Pancreas (tissue), 10 donors: ENCODE measurements around the gene CHRDL2. TPM values are rescaled to one million over a fixed set of nuclear protein-coding genes. Genes with fewer than 3 reads are reported as not detected.
A peak's percentile ranks its signal among the peaks of the same experiment; 100 is the strongest.

Experiments used
- ATAC-seq, 4 donors: fragments of 200-7000 bp; cut with Tn5 transposase; one replicate each; pipeline versions ENCODE4 v1.8.0 to v1.9.1; 2020; ENCODE audit warnings: mild to moderate bottlenecking in 4 of 4, moderate library complexity in 4 of 4
- DNase-seq, 6 donors: peaks; one replicate each; pipeline ENCODE4 v3.0.0-alpha.2; 2020
- FAIRE-seq: peaks from 2 replicates; lab custom pipeline; 2012; peaks lifted over from hg19 to GRCh38; lab: Jason Lieb, UNC
- H3K27ac ChIP-seq, 4 donors: fragments of 200-600 bp; sonication (generic); 1 replicate in 3 of 4; 2 replicates in 1 of 4; pipeline versions ENCODE4 v1.5.0 to v1.8.0; 2020
- H3K27me3 ChIP-seq, 4 donors: fragments of 200-600 bp; one replicate each; pipeline ENCODE4 v1.8.0; 2021
- H3K36me3 ChIP-seq, 3 donors: fragments of 200-600 bp; sonication (generic) in 1 of 3; one replicate each; pipeline versions ENCODE4 v1.5.0 to v1.8.0; 2020 to 2021
- H3K4me1 ChIP-seq, 3 donors: fragments of 200-600 bp; one replicate each; pipeline ENCODE4 v1.8.0; 2021
- H3K4me3 ChIP-seq, 4 donors: fragments of 200-600 bp; sonication (generic) in 2 of 4; one replicate each; pipeline versions ENCODE4 v1.5.0 to v1.8.0; 2020 to 2021
- H3K9me3 ChIP-seq, 4 donors: fragments of 200-600 bp; one replicate each; pipeline ENCODE4 v1.8.0; 2021
- WGBS, 2 donors: extraction: QIAGEN DNeasy Blood & Tissue Kit; methylation state at CpG; one replicate each; pipeline ENCODE4 v1.1.7; 2013; 5-methylcytosine and 5-hydroxymethylcytosine counted together
- intact Hi-C, 3 donors: fragments of 100-400 bp; cut with DNase I; formaldehyde crosslinking; loops; one replicate each; pipeline versions ENCODE4 v1.11.1 to v1.14.2; 2022
- polyA plus RNA-seq, 2 donors: library from polyadenylated mRNA; stranded (reverse); fragments of 200-250 nt; gene quantifications; one replicate each; pipeline ENCODE4 v1.2.3, GENCODE V29; 2013
- total RNA-seq, 6 donors: library from RNA; stranded (reverse); fragmentation: NEBNext Ultra II Directional in 4 of 6; extraction: Animal tissue kit (Norgen Biotek cat#: 25700) in 4 of 6; gene quantifications; one replicate each; pipeline versions ENCODE4 v1.2.1 to v1.2.4, GENCODE V29; 2021 to 2023
- TF ChIP-seq, protein P1 (sequence below), 4 donors: fragments of 200-600 bp; sonication (generic) in 3 of 4; IDR thresholded peaks; one replicate each; pipeline versions ENCODE4 v1.5.0 to v1.8.0; 2021; ENCODE audit warnings: antibody characterized with exemption in 4 of 4
- donor health status: healthy with polysubstance abuse.
- donor health status: DM: no; HTN: no; CAD: no; lungs with moderate emphysema.
- donor health status: DM: no; HTN: no; CAD: no.
- donor health status: control.
- donor health status: control.
- donor health status: Bipolar disorder and iron deficiency.
- donor health status: DM: yes; HTN: yes; CAD: no.
- donor health status: DM: no; HTN: no; CAD: no.
- donor health status: DM: no; HTN: no; CAD: no.
- donor health status: DM: yes; HTN: yes; CAD: no.

Gene CHRDL2
- total and polyA plus RNA-seq, 8 donors, result 0.72 to 6.9 (median 2.0) TPM; not detected in 1

DNA sequence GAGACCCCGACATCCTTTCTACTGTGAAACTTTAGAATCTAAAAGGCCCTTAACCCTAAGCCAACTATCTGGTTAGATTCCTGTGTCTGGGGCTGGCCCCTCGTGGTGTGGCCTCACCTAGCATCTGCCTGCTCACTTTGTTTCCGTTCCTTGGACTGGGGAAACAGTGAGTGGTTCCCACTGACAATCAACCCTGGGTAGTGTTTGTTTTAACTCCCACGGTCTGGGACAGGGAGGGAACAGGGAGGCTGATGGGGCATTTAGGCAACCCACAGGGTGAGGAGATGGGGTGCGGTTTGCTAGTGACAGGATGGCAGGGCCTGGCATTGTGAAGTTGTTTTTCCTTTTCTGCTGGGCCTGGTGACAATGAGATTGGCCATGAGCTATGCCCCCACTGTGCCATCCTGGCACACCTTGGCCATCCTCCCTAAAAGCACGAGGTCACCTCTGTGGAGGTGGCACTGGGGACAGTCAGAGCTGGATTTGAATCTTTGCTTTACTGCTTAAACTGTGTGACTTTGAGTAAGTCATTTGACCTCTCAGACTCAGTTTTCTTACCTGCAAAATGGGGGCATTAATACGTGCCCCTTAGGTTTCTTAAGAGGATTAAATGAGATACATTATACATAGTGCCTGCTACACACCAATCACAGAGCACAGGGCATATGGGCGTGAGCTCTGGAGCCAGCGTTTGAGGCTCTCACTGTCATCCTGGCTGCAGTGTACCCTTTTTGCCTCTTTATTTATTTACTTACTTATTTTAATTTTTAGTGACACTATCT, 31.4 kb downstream of the CHRDL2 start:
- DNase-seq, result no peak
- TF ChIP-seq, protein P1, sequence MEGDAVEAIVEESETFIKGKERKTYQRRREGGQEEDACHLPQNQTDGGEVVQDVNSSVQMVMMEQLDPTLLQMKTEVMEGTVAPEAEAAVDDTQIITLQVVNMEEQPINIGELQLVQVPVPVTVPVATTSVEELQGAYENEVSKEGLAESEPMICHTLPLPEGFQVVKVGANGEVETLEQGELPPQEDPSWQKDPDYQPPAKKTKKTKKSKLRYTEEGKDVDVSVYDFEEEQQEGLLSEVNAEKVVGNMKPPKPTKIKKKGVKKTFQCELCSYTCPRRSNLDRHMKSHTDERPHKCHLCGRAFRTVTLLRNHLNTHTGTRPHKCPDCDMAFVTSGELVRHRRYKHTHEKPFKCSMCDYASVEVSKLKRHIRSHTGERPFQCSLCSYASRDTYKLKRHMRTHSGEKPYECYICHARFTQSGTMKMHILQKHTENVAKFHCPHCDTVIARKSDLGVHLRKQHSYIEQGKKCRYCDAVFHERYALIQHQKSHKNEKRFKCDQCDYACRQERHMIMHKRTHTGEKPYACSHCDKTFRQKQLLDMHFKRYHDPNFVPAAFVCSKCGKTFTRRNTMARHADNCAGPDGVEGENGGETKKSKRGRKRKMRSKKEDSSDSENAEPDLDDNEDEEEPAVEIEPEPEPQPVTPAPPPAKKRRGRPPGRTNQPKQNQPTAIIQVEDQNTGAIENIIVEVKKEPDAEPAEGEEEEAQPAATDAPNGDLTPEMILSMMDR (IDR thresholded peaks at IDR 0.05), result no peak
- intact Hi-C loops, result no loop called here
- Histone ChIP-seq H3K36me3 (no peaks in the 10 kb centered on the region), H3K27ac (no peak overlapping the region), H3K27me3 (no peaks in the 10 kb centered on the region), H3K4me1 (peaks cover 7 to 20% (median 17%) of the 10 kb centered on the region in 3 donors), H3K4me3 (no peak overlapping the region), H3K9me3 (no peaks in the 10 kb centered on the region)
- 78 to 82% methylated on average over 9 of the region's 9 CpGs for WGBS, 2 donors
- no peak for ATAC-seq
- no peak for FAIRE-seq

DNA sequence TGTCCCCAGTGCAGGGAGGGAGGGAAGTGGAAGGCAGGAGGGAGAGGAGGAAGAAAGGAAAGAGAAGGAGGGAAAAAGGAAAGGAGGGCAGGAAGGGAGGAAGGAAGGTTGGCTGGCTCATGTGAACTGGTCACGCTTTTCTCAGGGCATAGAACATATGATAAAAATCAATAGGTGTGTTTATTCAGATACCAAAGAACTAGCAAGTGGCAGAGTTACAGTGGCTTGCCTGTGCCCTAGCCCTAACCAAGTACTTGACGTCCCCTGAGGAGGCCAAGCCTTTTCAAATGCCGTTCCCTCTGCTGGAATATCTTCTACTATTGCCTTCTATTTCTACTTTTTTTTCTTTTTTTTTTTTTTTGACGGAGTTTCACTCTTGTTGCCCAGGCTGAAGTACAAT, 33.5 kb downstream of the CHRDL2 start:
- Histone ChIP-seq H3K4me1 (peaks cover 7 to 20% (median 17%) of the 10 kb centered on the region in 3 donors), H3K9me3 (no peaks in the 10 kb centered on the region), H3K27me3 (no peaks in the 10 kb centered on the region), H3K27ac (peak overlapping the region in 3 of 4 donors; percentile 61 to 94 (median 87)), H3K36me3 (no peaks in the 10 kb centered on the region), H3K4me3 (no peak overlapping the region)
- DNase-seq (no peak), ATAC-seq (peak; percentile 27 to 47 (median 40)), FAIRE-seq (no peak)
- 43 to 51% methylated on average over 4 of the region's 4 CpGs for WGBS, 2 donors
- intact Hi-C loops, result no loop called here
- TF ChIP-seq, protein P1 (IDR thresholded peaks at IDR 0.05), result no peak

DNA sequence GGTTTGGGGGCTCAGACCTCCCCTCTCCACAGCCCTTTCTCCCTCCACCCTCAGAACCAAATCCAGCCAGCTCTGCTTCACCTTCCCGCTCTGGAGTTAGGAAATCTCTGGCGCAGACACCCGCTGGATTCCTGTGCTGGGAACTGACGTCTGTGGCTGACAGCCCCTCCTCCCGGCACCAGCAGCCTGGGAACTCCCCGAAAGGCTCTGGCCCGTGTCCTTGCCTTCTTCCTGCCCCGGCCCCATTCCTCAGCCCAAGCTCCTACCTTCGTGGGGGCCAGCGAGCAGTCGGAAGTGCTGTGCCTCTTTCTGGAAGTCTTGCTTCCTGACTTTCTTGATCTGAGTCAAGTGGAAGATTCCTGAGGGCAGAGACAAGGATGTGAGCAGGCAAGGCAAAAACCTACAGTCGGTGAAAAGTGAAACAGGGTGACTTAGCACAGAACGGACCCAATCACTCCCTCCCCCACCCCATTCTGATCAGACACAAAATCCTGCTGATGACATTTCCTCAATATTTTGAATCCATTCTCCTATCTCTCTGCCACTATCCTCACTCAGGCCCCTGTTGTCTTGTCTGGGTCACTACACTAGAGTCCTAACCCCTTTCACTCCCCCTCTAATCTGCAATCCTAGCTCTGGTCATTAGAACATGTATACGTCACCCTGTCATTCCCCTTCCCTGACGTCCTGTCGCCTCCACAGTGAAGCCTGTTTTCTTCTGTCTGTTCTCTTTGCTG, 34.1 kb downstream of the CHRDL2 start:
- intact Hi-C loops, result no loop called here
- DNase-seq (peak; percentile 77 to 91 (median 86)), FAIRE-seq (no peak), ATAC-seq (peak; percentile 88 to 95 (median 93))
- H3K4me3 ChIP-seq, result peak overlapping the region in 1 of 4 donors; percentile 15
- no peaks in the 10 kb centered on the region for H3K36me3 ChIP-seq
- no peaks in the 10 kb centered on the region for H3K9me3 ChIP-seq
- 22 to 29% methylated on average over 16 of the region's 16 CpGs for WGBS, 2 donors
- TF ChIP-seq, protein P1 (IDR thresholded peaks at IDR 0.05), result no peak
- no peaks in the 10 kb centered on the region for H3K27me3 ChIP-seq
- H3K27ac ChIP-seq, result peak overlapping the region; percentile 45 to 94 (median 74)
- peaks cover 7 to 20% (median 17%) of the 10 kb centered on the region in 3 donors for H3K4me1 ChIP-seq

DNA sequence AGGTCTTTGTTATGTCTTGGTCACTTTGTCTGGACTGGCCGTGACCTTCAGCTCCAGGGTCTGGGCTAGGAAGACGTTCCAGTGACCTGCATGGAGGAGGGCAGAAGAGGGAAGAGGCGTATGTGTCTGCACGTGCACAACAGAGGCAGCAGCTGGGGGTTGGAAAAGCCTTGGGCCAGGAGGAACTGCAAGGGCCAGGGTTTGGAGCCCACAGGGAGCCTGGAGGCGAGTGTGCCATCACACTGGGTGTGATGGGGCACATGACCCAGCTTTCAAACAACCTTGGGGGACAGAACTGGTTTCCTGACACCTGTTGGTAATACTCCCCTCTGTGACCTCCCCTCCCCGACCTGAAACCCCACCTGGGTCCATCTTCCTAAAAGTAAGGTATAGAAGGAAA, 34.7 kb downstream of the CHRDL2 start:
- no peaks in the 10 kb centered on the region for H3K27me3 ChIP-seq
- TF ChIP-seq, protein P1 (IDR thresholded peaks at IDR 0.05), result no peak
- intact Hi-C loops, result no loop called here
- H3K4me3 ChIP-seq, result no peak overlapping the region
- WGBS, 2 donors, result 61 to 73% methylated on average over 6 of the region's 6 CpGs
- no peaks in the 10 kb centered on the region for H3K36me3 ChIP-seq
- DNase-seq (peak in 2 of 6 donors; percentile 42 to 43), FAIRE-seq (no peak), ATAC-seq (peak; percentile 22 to 48 (median 34))
- H3K27ac ChIP-seq, result peak overlapping the region; percentile 45 to 94 (median 74)
- no peaks in the 10 kb centered on the region for H3K9me3 ChIP-seq
- peaks cover 7 to 20% (median 17%) of the 10 kb centered on the region in 3 donors for H3K4me1 ChIP-seq
